GM23248 (cell line): ENCODE measurements around the gene VPS13A. TPM values are rescaled to one million over a fixed set of nuclear protein-coding genes. Genes with fewer than 3 reads are reported as not detected.
A peak's percentile ranks its signal among the peaks of the same experiment; 100 is the strongest.

Experiments
- DNase-seq: peaks from one replicate; pipeline ENCODE4 v3.0.0-alpha.2; 2015
- H2AFZ ChIP-seq: fragments of 200-600 bp; sonication (generic); 2 replicates; pipeline ENCODE4 v1.6.1; 2016; ENCODE audit warnings: antibody characterized with exemption
- H3F3A ChIP-seq: fragments of 200-600 bp; sonication (generic); 2 replicates; pipeline ENCODE4 v1.6.1; 2016; ENCODE audit warnings: mild to moderate bottlenecking, antibody characterized with exemption, mixed run types; ENCODE audit not compliant: insufficient read depth
- H3K27ac ChIP-seq: fragments of 200-600 bp; sonication (generic); 2 replicates; pipeline ENCODE4 v1.5.1; 2016; ENCODE audit warnings: mild to moderate bottlenecking
- H3K27me3 ChIP-seq: fragments of 200-600 bp; sonication (generic); replicated peaks from 2 replicates; pipeline ENCODE4 v1.6.1; 2016; ENCODE audit warnings: mild to moderate bottlenecking; ENCODE audit not compliant: insufficient read depth
- H3K36me3 ChIP-seq: fragments of 200-600 bp; sonication (generic); 2 replicates; pipeline ENCODE4 v1.6.1; 2016; ENCODE audit warnings: low read depth, mild to moderate bottlenecking
- H3K4me1 ChIP-seq: fragments of 200-600 bp; sonication (generic); 2 replicates; pipeline ENCODE4 v1.6.1; 2016; ENCODE audit warnings: mild to moderate bottlenecking; ENCODE audit not compliant: insufficient read depth
- H3K4me2 ChIP-seq: fragments of 200-600 bp; sonication (generic); one replicate; pipeline ENCODE4 v1.6.1; 2016; ENCODE audit warnings: mild to moderate bottlenecking; ENCODE audit not compliant: unreplicated experiment
- H3K4me3 ChIP-seq: fragments of 200-600 bp; sonication (generic); 2 replicates; pipeline ENCODE4 v1.5.1; 2016; ENCODE audit warnings: mild to moderate bottlenecking
- H3K79me2 ChIP-seq: fragments of 200-600 bp; sonication (generic); 2 replicates; pipeline ENCODE4 v1.6.1; 2016; ENCODE audit warnings: mild to moderate bottlenecking; ENCODE audit not compliant: insufficient read depth
- H3K9ac ChIP-seq: fragments of 200-600 bp; sonication (generic); 2 replicates; pipeline ENCODE4 v1.6.1; 2016; ENCODE audit warnings: mild to moderate bottlenecking
- H3K9me2 ChIP-seq: fragments of 200-600 bp; sonication (generic); 2 replicates; pipeline ENCODE4 v1.6.1; 2016; ENCODE audit warnings: mixed run types, mild to moderate bottlenecking, moderate library complexity; ENCODE audit not compliant: insufficient read depth
- H3K9me3 ChIP-seq: fragments of 200-600 bp; sonication (generic); one replicate; pipeline ENCODE4 v1.6.1; 2017; ENCODE audit warnings: low read depth
- H4K20me1 ChIP-seq: fragments of 200-600 bp; sonication (generic); 2 replicates; pipeline ENCODE4 v1.6.0; 2016; ENCODE audit not compliant: insufficient read depth
- EZH2 ChIP-seq: fragments of 200-600 bp; sonication (generic); IDR thresholded peaks from 2 replicates; pipeline ENCODE4 v1.6.1; 2018; ENCODE audit warnings: antibody characterized with exemption, mild to moderate bottlenecking; ENCODE audit not compliant: insufficient read depth, poor library complexity, severe bottlenecking
- EZH2phosphoT487 ChIP-seq: fragments of 200-600 bp; sonication (generic); IDR thresholded peaks from 2 replicates; pipeline ENCODE4 v1.6.1; 2018; ENCODE audit warnings: antibody characterized with exemption, moderate library complexity, mild to moderate bottlenecking, low read depth; ENCODE audit not compliant: insufficient read depth
- whole genome bisulfite sequencing, 2 experiments: methylation state at CpG; one replicate each; pipeline ENCODE4 v1.1.6; 2015 to 2017; ENCODE audit warnings: low lambda C conversion rate in 2 of 2, low coverage in 1 of 2; ENCODE audit errors: missing lambda C conversion rate in 2 of 2; 5-methylcytosine and 5-hydroxymethylcytosine counted together
- in situ Hi-C: fragments of 300-500 bp; cut with MboI; formaldehyde crosslinking; loops from 2 replicates; pipeline ENCODE4 v1.15.0; 2020
- polyA plus RNA-seq: library from polyadenylated mRNA; unstranded; fragments of >200 nt; fragmentation: Nextera tagmentation; extraction: Ambion mirVana; gene quantifications from 2 replicates; pipeline ENCODE4 v1.2.1, GENCODE V29; 2016
- total RNA-seq: library from RNA; depleted of rRNA; stranded (reverse); fragments of >200 nt; shearing (Covaris generic); gene quantifications from 2 replicates; pipeline ENCODE4 v1.2.3, GENCODE V29; 2014

VPS13A gene
- total and polyA plus RNA-seq, 2 experiments from 2014 or later: 8.9 to 15.8 TPM

DNA sequence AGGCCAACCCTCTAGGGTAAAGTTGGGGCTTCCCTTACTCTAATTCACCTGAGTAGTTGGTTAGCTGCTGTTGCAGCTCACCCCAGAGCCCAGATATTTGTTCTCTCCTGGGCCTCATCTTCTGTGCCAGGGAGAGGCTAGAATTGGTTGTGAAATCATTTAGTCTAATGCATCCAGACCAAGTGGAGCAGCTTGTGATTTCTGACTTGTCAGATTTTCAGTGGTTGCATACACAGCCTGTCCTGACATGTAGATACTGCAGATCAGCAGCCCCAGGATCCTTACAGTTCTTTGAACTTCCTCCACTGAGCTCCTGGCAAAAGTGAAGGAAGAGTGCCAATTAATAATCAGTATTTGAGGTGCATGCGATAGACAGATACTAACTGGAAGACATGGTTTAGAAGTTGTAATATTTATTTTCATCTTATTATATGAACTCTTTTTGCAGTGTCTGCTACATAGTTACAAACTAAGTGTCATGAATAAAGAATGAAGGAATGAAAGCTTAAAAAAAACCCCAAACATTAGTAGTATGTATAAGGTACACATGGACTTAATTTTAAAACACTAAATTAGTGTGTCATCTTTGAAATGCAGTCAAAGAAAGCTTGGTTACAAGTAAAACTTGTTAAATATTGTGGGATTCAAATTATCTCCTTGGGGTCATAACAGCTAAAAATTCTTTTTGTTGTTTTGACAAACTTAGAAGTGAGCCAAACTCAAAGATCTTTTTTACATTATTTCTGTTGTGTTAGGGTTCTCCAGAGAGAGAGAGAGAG lies 128.5 kb downstream of the VPS13A start:
- Histone ChIP-seq H3K9ac (peak overlapping the region; percentile 10), H3K4me3 (0 out of 2 replicates have a peak overlapping the region, but pooled peaks have one; percentile 4), H3K9me2 (no peaks in the 10 kb centered on the region), H2AFZ (no peak overlapping the region; the same call in 1 of the 2 replicates), H3K79me2 (no peaks in the 10 kb centered on the region), H3K36me3 (no peaks in the 10 kb centered on the region), H3K27ac (peak overlapping the region; percentile 47), H3F3A (peaks cover 28% of the 10 kb centered on the region), H3K4me1 (peaks cover 26% of the 10 kb centered on the region), H3K4me2 (peak overlapping the region; percentile 52), H3K27me3 (no peaks in the 10 kb centered on the region), H3K9me3 (no peaks in the 10 kb centered on the region), H4K20me1 (no peaks in the 10 kb centered on the region)
- TF ChIP-seq EZH2 (no peak), EZH2phosphoT487 (no peak)
- in situ Hi-C loops: no loop called here
- 4 to 8% methylated on average over 1 of the region's 1 CpG for WGBS, 2 experiments
- peak; percentile 51 for DNase-seq

DNA sequence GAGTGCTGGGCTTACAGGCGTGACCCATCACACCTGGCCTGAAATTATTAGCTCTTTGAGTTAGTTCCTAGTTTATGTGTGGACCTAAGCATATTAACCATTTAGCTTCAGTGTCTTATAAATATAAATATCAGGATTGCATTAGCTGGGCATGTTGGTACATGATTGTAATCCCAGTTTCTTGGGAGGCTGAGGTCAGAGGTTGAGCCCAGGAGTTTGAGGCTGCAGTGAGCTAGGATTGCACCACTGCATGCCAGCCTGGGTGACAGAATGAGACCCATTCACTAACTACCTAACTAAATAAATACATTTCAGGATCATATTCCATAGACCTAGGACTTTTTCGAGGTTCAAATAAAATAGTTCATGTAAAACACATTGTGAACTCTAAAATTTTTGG lies 129.8 kb downstream of the VPS13A start:
- H2AFZ ChIP-seq: no peak overlapping the region
- peaks cover 28% of the 10 kb centered on the region for H3F3A ChIP-seq
- WGBS, 2 experiments: 94 to 96% methylated on average over 2 of the region's 2 CpGs
- no peaks in the 10 kb centered on the region for H4K20me1 ChIP-seq
- no peak for TF ChIP-seq EZH2
- no peak for TF ChIP-seq EZH2phosphoT487
- H3K9me3 ChIP-seq: no peaks in the 10 kb centered on the region
- no peaks in the 10 kb centered on the region for H3K36me3 ChIP-seq
- no peak overlapping the region for H3K4me2 ChIP-seq
- no peaks in the 10 kb centered on the region for H3K79me2 ChIP-seq
- no peaks in the 10 kb centered on the region for H3K27me3 ChIP-seq
- in situ Hi-C loops: no loop called here
- DNase-seq: no peak
- no peaks in the 10 kb centered on the region for H3K9me2 ChIP-seq
- peaks cover 26% of the 10 kb centered on the region for H3K4me1 ChIP-seq
- no peak overlapping the region for H3K4me3 ChIP-seq
- H3K27ac ChIP-seq: no peak overlapping the region
- no peak overlapping the region for H3K9ac ChIP-seq

DNA sequence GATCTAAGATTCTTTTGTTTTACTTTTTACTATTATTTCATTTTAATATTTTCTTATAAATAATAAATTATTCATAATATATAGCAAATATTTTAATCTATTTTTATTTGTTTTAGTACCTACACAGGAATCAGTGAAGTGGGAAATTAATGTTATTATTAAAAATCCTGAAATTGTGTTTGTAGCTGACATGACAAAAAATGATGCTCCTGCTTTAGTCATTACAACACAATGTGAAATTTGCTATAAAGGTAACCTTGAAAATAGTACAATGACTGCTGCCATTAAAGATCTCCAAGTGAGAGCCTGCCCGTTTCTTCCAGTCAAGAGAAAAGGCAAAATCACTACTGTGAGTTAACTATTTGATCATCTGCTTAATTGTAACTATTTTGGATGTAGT lies 138.7 kb downstream of the VPS13A start:
- H3K27ac ChIP-seq: no peak overlapping the region
- H3K36me3 ChIP-seq: 0 out of 2 replicates have a peak, but pooled peaks cover 5% of the 10 kb centered on the region
- 92 to 97% methylated on average over 1 of the region's 1 CpG for WGBS, 2 experiments
- no peaks in the 10 kb centered on the region for H3K27me3 ChIP-seq
- no peaks in the 10 kb centered on the region for H3K9me3 ChIP-seq
- no peaks in the 10 kb centered on the region for H4K20me1 ChIP-seq
- in situ Hi-C loops: no loop called here
- H3K79me2 ChIP-seq: no peaks in the 10 kb centered on the region
- no peak overlapping the region for H2AFZ ChIP-seq
- no peak for DNase-seq
- no peak overlapping the region for H3K4me3 ChIP-seq
- H3K4me1 ChIP-seq: no peaks in the 10 kb centered on the region
- H3K4me2 ChIP-seq: no peak overlapping the region
- no peak for TF ChIP-seq EZH2
- TF ChIP-seq EZH2phosphoT487: no peak
- H3K9me2 ChIP-seq: no peaks in the 10 kb centered on the region; the same call in 1 of the 2 replicates
- H3K9ac ChIP-seq: no peak overlapping the region
- H3F3A ChIP-seq: no peaks in the 10 kb centered on the region

DNA sequence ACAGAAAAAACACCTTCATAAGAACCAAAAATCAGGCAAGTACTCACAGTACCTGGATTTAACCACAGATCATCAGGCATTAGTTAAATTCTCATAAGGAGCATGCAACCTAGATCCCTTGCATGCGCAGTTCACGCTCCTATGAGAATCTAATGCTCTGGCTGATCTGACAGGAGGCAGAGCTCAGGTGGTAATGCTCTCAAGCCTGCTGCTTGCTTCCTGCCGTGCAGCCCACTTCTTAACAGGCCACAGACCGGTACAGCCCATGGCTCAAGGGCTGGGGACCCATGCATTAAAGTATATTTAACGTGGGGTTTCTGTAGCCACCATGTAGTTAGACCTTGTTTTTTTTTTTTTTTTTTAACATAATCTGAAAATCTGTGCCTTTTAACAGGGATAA lies 147.7 kb downstream of the VPS13A start:
- H3K36me3 ChIP-seq: no peaks in the 10 kb centered on the region
- H3K9me2 ChIP-seq: no peaks in the 10 kb centered on the region
- no peaks in the 10 kb centered on the region for H3K27me3 ChIP-seq
- H3K79me2 ChIP-seq: no peaks in the 10 kb centered on the region
- H3K27ac ChIP-seq: no peak overlapping the region
- no peaks in the 10 kb centered on the region for H3K9me3 ChIP-seq
- H3K4me1 ChIP-seq: no peaks in the 10 kb centered on the region
- no peak for DNase-seq
- H3F3A ChIP-seq: no peaks in the 10 kb centered on the region
- H3K9ac ChIP-seq: no peak overlapping the region
- no peak overlapping the region for H3K4me2 ChIP-seq
- H3K4me3 ChIP-seq: no peak overlapping the region
- WGBS, 2 experiments: 94 to 97% methylated on average over 5 of the region's 5 CpGs
- in situ Hi-C loops: no loop called here
- no peak for TF ChIP-seq EZH2phosphoT487
- TF ChIP-seq EZH2: no peak
- H2AFZ ChIP-seq: no peak overlapping the region
- no peaks in the 10 kb centered on the region for H4K20me1 ChIP-seq
